Lower leg skin (tissue), 3 donors: Measurements from ENCODE around the gene GLP2R.

Experiments used
- CTCF ChIP-seq, 3 donors: fragments of 450-650 bp; IDR thresholded peaks; one replicate each; pipeline ENCODE4 v1.5.1; 2016; ENCODE audit warnings: antibody characterized with exemption in 3 of 3, mild to moderate bottlenecking in 3 of 3, moderate library complexity in 2 of 3
- POLR2A ChIP-seq, 2 donors: fragments of 450-650 bp; IDR thresholded peaks; one replicate each; pipeline ENCODE4 v1.6.1; 2016 to 2017; ENCODE audit warnings: antibody characterized with exemption in 2 of 2, mild to moderate bottlenecking in 1 of 2, moderate library complexity in 1 of 2

GRCh38 chr17:9802294-9802693 lies 23.4 kb upstream of the GLP2R start:
- TF ChIP-seq CTCF (IDR thresholded peaks at IDR 0.05) (no peak), POLR2A (IDR thresholded peaks at IDR 0.05) (no peak)
